ENCODE measurements around the gene SERPINA4.

SERPINA4 gene

GRCh38 chr14:94559638-94560290, 1.5 kb upstream of the SERPINA4 start:
- no peak overlapping the region for H3K4me3 ChIP-seq (ENCODE audit: low read depth, low read length)

GRCh38 chr14:94560291-94560665, 964 bp upstream of the SERPINA4 start:
- TF ChIP-seq CTCF (IDR thresholded peaks at IDR 0.05; ENCODE audit: borderline replicate concordance, insufficient read depth, low read depth, low read length), result no peak
- no peak overlapping the region for H3K4me3 ChIP-seq (ENCODE audit: low read depth, low read length)

More at GRCh38 chr14:94559638-94560290, 1.5 kb upstream of the SERPINA4 start:
- no peak for TF ChIP-seq CTCF (IDR thresholded peaks at IDR 0.05; ENCODE audit: borderline replicate concordance, insufficient read depth, low read depth, low read length)

GRCh38 chr14:94561656-94562010, 391 bp downstream of the SERPINA4 start:
- H3K4me3 ChIP-seq (ENCODE audit: low read depth, low read length), result no peak overlapping the region
- no peak for TF ChIP-seq CTCF (IDR thresholded peaks at IDR 0.05; ENCODE audit: borderline replicate concordance, insufficient read depth, low read depth, low read length)

GRCh38 chr14:94562022-94562421, 780 bp downstream of the SERPINA4 start:
- no peak for TF ChIP-seq CTCF (IDR thresholded peaks at IDR 0.05; ENCODE audit: borderline replicate concordance, insufficient read depth, low read depth, low read length)
- H3K4me3 ChIP-seq (ENCODE audit: low read depth, low read length), result no peak overlapping the region

GRCh38 chr14:94562941-94563883, 2.0 kb downstream of the SERPINA4 start:
- H3K4me3 ChIP-seq (ENCODE audit: low read depth, low read length), result no peak overlapping the region
- no peak for TF ChIP-seq CTCF (IDR thresholded peaks at IDR 0.05; ENCODE audit: borderline replicate concordance, insufficient read depth, low read depth, low read length)

- TF ChIP-seq CTCF (IDR thresholded peaks at IDR 0.05; ENCODE audit: borderline replicate concordance, insufficient read depth, low read depth, low read length), result no peak
- H3K4me3 ChIP-seq (ENCODE audit: low read depth, low read length), result no peak overlapping the region
Measured at GRCh38 chr14:94564381-94564780, 3.1 kb downstream of the SERPINA4 start.

Measured in GM12875 (cell line).